Measurements from ENCODE around the gene PTH1R.

The PTH1R gene

DNA sequence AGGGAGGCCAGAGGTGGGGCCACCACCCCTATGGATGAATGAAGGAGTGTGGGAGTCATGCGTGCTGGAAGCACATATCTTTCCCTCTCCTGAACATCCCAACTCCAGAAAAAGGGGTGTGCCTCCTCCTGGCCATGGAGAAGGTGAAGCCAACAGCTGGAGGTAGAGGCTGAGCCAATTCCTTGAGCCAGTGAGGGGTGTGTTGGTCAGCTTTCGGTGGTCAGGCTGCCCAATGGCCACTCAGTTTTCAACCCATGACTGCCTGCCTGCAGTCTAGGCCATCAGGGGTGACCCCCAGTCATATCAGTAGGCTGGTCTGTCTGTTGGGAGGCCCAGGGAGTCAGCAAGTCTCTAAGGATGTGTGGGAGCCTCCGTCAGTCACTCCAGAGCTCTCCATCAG lies 13.6 kb downstream of the PTH1R start:
- TF ChIP-seq, protein P1, sequence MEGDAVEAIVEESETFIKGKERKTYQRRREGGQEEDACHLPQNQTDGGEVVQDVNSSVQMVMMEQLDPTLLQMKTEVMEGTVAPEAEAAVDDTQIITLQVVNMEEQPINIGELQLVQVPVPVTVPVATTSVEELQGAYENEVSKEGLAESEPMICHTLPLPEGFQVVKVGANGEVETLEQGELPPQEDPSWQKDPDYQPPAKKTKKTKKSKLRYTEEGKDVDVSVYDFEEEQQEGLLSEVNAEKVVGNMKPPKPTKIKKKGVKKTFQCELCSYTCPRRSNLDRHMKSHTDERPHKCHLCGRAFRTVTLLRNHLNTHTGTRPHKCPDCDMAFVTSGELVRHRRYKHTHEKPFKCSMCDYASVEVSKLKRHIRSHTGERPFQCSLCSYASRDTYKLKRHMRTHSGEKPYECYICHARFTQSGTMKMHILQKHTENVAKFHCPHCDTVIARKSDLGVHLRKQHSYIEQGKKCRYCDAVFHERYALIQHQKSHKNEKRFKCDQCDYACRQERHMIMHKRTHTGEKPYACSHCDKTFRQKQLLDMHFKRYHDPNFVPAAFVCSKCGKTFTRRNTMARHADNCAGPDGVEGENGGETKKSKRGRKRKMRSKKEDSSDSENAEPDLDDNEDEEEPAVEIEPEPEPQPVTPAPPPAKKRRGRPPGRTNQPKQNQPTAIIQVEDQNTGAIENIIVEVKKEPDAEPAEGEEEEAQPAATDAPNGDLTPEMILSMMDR (IDR thresholded peaks at IDR 0.05; ENCODE audit: borderline replicate concordance, insufficient read depth, low read depth, low read length), result no peak
- no peak overlapping the region for H3K4me3 ChIP-seq (ENCODE audit: low read depth, low read length)

DNA sequence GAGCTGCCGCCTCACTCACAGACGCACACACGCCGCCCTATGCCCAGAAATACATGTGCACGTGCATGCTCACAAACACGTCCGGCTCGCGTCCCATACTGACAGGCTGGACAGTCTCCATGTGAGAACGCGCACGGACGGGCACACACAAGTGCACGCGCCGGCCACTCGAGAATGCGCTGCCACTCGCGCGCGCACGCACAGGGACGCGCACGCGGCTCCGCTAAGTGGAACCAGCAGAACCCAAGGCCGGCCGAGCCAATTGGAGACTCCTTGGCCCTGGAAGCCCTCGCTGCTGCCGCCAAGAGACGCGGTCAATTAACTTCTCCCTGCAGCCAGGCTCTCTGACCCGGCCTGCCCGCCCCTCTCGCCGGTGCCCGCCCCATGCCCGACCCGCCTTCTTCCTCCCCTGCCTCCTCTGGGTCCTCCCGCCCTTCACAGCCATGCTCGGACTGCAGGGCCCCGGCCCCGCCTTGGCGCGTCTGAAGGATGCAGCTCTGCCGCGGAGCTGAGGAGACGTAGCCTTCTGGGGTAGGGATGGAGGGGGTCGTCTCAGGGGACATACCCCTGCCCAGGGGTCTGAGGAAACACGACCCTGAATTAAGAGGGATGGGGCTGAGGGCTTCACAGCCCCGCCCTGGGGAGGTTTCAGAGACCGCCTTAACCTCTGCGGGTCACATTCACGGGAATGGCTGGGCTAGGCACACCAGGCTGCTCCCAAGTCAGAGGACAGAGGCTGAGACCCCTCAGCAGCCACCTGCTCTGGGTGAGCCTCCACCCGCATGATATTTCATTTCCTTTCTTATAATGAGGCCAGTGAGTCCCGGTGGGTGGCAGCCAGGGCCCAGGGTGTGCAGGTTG lies 15.0 kb downstream of the PTH1R start:
- TF ChIP-seq, protein P1 (IDR thresholded peaks at IDR 0.05; ENCODE audit: borderline replicate concordance, insufficient read depth, low read depth, low read length), result no peak
- H3K4me3 ChIP-seq (ENCODE audit: low read depth, low read length), result no peak overlapping the region

DNA sequence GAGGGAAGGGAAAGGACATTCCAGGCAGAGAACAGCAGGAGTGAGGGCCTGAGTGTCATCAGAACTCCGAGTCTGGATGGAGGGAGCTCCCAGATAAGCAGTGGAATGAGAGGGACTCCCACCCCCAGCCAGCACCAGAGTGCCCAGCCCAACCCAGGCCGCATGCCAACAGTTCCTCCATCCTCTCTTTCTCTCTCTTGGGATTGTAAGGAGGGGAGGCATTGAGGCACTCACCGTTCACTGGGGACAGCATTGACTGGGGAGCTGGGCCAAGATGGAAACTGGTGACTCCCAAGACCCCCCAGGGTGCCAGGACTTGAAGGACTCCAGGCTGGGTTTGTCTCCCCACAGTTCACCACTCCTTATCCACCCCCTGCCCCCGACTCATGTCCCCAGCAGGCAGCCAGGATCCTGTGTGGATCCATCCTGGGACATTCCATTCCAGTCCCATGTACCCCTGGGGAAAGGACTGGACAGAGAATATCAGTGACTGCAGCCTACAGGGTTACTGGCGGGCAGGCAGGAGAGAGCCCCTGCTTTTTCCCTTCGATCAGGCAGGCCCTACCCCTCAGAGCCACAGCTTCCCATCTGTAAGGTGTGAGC lies 15.7 kb downstream of the PTH1R start:
- TF ChIP-seq, protein P1 (IDR thresholded peaks at IDR 0.05; ENCODE audit: borderline replicate concordance, insufficient read depth, low read depth, low read length), result no peak
- H3K4me3 ChIP-seq (ENCODE audit: low read depth, low read length), result no peak overlapping the region

DNA sequence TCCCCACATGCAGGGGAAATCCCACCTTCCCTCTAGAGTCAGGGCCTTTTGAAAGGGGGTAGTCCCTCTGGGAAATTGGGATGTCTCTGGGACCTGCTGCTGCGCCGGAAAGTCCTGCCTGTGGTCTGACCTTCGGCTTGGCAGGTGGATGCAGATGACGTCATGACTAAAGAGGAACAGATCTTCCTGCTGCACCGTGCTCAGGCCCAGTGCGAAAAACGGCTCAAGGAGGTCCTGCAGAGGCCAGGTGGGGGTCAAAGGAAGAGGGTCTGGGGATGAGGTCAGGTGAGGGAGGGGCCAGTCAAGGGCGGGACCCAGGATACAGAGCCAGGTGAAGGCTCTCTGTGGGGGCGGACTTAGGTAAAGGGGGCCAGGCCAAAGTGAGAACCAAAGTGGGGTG lies 16.2 kb downstream of the PTH1R start:
- TF ChIP-seq, protein P1 (IDR thresholded peaks at IDR 0.05; ENCODE audit: borderline replicate concordance, insufficient read depth, low read depth, low read length), result no peak
- H3K4me3 ChIP-seq (ENCODE audit: low read depth, low read length), result no peak overlapping the region

DNA sequence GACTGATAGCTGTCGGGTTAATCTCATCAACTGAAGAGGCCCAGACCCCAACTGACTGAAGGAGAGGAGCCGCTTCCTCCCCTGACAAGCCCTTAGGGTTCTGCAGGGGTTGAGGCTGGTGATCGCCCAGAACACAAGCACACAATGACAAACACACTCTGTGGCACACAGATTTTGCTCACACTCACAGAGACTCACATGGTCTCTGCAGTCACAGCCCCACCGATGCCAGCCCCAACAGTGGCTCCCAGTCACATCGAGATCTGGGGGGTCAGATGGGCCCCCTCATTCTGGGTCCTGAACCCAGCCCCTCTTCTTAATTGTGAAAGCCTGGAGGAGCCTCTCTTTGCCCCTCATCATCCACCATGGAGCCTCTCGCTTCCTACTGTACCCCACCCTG lies 16.7 kb downstream of the PTH1R start:
- TF ChIP-seq, protein P1 (IDR thresholded peaks at IDR 0.05; ENCODE audit: borderline replicate concordance, insufficient read depth, low read depth, low read length), result no peak
- no peak overlapping the region for H3K4me3 ChIP-seq (ENCODE audit: low read depth, low read length)

DNA sequence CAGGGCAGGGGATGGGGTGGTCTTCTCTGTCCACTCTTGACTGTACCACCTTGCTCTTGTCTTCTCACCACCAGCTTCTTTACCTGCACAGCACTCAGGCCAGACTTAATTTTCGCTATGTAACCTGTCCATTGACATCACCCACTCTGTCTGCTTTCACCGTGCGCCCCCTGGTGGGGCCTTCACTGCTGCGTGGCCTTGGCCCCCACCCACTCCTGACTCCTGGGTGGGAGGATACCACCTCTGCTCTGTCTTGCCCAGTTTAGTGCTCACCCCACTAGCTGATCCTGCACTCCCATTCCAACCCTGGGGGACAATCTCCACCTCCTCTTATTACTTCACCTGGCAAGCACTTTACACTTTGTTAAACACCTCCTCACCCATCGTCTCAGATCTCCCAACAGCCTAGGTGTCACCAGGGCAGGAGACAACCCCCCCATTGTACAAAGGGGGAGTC lies 17.7 kb downstream of the PTH1R start:
- TF ChIP-seq, protein P1 (IDR thresholded peaks at IDR 0.05; ENCODE audit: borderline replicate concordance, insufficient read depth, low read depth, low read length), result peak; percentile 90
- no peak overlapping the region for H3K4me3 ChIP-seq (ENCODE audit: low read depth, low read length)

DNA sequence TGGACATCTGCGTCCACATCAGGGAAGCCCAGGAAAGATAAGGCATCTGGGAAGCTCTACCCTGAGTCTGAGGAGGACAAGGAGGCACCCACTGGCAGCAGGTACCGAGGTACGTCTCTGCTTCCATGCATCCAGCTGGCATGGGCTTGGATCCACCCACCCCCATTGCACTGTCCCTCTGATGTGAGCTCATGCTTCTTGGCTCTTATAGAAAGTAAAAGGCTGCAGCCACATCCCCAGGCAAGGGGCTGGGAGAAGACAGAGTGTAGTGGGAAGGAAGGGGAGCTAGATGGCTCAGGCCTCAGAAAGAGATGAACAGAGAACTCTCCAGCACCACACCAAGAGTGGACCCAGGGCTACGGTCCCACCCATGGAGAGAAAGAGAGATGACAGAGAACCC lies 18.2 kb downstream of the PTH1R start:
- no peak overlapping the region for H3K4me3 ChIP-seq (ENCODE audit: low read depth, low read length)
- TF ChIP-seq, protein P1 (IDR thresholded peaks at IDR 0.05; ENCODE audit: borderline replicate concordance, insufficient read depth, low read depth, low read length), result no peak
